H1 (cell line): ENCODE measurements around the gene RERE. TPM values are rescaled to one million over a fixed set of nuclear protein-coding genes. Genes with fewer than 3 reads are reported as not detected.

Experiments
- RFX5 ChIP-seq: IDR thresholded peaks from 2 replicates; pipeline ENCODE4 v1.6.1; 2011; ENCODE audit warnings: low read depth, low read length, improper control_type of control experiment, borderline replicate concordance
- TBP ChIP-seq: IDR thresholded peaks from 2 replicates; pipeline ENCODE4 v1.6.1; 2011; ENCODE audit warnings: low read depth, low read length, improper control_type of control experiment
- polyA plus RNA-seq, 7 experiments: library from polyadenylated mRNA; depleted of rRNA in 3 of 7; stranded (reverse) in 5 of 7; unstranded in 2 of 7; fragments of >200 nt in 5 of 7; fragments of 200-250 nt in 2 of 7; gene quantifications; 1 replicate in 5 of 7; 2 replicates in 1 of 7; 4 replicates in 1 of 7; pipeline versions ENCODE4 v1.2.1 to v1.2.3, GENCODE V29; 2011 to 2013; ENCODE audit warnings: missing spikeins in 2 of 7, mixed read lengths in 2 of 7
- total RNA-seq: library from RNA; stranded (reverse); fragmentation: NEBNext Ultra II Directional; extraction: Animal tissue kit (Norgen Biotek cat#: 25700); gene quantifications from 2 replicates; pipeline ENCODE4 v1.2.1, GENCODE V29; 2021
- TF ChIP-seq, protein P1 (sequence below): fragments of 300-600 bp; sonication (generic); IDR thresholded peaks from 2 replicates; pipeline ENCODE4 v1.7.1; 2012; ENCODE audit warnings: low read length, moderate library complexity, mild to moderate bottlenecking, inconsistent platforms; ENCODE audit not compliant: insufficient replicate concordance

The RERE gene
- total and polyA plus RNA-seq, 2 of the 8 experiments (the other 6 are each of a cell fraction or from before 2014, with no cell fraction given): 15.3 to 142 TPM

DNA sequence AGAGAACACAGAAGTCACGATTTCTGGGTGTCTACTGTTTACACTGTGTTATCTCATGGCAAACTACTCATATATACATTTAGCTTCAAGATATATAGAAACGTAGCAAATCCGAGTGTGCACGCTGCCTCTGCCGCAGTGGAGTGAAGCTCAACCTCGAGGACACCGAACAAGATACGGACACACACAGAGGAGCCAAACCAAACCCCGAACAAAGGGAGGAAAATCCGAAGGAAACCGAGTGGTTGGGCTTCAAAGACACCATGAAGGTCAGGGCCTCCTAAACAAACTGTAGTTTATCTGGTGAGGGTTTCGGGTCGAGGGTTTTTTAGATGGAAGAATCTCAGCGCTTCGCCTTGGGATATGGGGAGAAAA, 465.0 kb downstream of the RERE start (continued):
- TF ChIP-seq, protein P1, sequence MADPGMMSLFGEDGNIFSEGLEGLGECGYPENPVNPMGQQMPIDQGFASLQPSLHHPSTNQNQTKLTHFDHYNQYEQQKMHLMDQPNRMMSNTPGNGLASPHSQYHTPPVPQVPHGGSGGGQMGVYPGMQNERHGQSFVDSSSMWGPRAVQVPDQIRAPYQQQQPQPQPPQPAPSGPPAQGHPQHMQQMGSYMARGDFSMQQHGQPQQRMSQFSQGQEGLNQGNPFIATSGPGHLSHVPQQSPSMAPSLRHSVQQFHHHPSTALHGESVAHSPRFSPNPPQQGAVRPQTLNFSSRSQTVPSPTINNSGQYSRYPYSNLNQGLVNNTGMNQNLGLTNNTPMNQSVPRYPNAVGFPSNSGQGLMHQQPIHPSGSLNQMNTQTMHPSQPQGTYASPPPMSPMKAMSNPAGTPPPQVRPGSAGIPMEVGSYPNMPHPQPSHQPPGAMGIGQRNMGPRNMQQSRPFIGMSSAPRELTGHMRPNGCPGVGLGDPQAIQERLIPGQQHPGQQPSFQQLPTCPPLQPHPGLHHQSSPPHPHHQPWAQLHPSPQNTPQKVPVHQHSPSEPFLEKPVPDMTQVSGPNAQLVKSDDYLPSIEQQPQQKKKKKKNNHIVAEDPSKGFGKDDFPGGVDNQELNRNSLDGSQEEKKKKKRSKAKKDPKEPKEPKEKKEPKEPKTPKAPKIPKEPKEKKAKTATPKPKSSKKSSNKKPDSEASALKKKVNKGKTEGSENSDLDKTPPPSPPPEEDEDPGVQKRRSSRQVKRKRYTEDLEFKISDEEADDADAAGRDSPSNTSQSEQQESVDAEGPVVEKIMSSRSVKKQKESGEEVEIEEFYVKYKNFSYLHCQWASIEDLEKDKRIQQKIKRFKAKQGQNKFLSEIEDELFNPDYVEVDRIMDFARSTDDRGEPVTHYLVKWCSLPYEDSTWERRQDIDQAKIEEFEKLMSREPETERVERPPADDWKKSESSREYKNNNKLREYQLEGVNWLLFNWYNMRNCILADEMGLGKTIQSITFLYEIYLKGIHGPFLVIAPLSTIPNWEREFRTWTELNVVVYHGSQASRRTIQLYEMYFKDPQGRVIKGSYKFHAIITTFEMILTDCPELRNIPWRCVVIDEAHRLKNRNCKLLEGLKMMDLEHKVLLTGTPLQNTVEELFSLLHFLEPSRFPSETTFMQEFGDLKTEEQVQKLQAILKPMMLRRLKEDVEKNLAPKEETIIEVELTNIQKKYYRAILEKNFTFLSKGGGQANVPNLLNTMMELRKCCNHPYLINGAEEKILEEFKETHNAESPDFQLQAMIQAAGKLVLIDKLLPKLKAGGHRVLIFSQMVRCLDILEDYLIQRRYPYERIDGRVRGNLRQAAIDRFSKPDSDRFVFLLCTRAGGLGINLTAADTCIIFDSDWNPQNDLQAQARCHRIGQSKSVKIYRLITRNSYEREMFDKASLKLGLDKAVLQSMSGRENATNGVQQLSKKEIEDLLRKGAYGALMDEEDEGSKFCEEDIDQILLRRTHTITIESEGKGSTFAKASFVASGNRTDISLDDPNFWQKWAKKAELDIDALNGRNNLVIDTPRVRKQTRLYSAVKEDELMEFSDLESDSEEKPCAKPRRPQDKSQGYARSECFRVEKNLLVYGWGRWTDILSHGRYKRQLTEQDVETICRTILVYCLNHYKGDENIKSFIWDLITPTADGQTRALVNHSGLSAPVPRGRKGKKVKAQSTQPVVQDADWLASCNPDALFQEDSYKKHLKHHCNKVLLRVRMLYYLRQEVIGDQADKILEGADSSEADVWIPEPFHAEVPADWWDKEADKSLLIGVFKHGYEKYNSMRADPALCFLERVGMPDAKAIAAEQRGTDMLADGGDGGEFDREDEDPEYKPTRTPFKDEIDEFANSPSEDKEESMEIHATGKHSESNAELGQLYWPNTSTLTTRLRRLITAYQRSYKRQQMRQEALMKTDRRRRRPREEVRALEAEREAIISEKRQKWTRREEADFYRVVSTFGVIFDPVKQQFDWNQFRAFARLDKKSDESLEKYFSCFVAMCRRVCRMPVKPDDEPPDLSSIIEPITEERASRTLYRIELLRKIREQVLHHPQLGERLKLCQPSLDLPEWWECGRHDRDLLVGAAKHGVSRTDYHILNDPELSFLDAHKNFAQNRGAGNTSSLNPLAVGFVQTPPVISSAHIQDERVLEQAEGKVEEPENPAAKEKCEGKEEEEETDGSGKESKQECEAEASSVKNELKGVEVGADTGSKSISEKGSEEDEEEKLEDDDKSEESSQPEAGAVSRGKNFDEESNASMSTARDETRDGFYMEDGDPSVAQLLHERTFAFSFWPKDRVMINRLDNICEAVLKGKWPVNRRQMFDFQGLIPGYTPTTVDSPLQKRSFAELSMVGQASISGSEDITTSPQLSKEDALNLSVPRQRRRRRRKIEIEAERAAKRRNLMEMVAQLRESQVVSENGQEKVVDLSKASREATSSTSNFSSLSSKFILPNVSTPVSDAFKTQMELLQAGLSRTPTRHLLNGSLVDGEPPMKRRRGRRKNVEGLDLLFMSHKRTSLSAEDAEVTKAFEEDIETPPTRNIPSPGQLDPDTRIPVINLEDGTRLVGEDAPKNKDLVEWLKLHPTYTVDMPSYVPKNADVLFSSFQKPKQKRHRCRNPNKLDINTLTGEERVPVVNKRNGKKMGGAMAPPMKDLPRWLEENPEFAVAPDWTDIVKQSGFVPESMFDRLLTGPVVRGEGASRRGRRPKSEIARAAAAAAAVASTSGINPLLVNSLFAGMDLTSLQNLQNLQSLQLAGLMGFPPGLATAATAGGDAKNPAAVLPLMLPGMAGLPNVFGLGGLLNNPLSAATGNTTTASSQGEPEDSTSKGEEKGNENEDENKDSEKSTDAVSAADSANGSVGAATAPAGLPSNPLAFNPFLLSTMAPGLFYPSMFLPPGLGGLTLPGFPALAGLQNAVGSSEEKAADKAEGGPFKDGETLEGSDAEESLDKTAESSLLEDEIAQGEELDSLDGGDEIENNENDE: no peak
- no peak for TF ChIP-seq RFX5
- no peak for TF ChIP-seq TBP
